ENCODE results near the gene EIF1. TPM values are rescaled to one million over a fixed set of nuclear protein-coding genes. Genes with fewer than 3 reads are reported as not detected.
"Not testable (repeated sequence)": the region's sequence is repeated elsewhere in the genome, so short reads cannot be mapped to it uniquely, and the experiment has no call there.

The EIF1 gene
- total RNA-seq, 1 donor from 2014 or later: 1,125 TPM

DNA sequence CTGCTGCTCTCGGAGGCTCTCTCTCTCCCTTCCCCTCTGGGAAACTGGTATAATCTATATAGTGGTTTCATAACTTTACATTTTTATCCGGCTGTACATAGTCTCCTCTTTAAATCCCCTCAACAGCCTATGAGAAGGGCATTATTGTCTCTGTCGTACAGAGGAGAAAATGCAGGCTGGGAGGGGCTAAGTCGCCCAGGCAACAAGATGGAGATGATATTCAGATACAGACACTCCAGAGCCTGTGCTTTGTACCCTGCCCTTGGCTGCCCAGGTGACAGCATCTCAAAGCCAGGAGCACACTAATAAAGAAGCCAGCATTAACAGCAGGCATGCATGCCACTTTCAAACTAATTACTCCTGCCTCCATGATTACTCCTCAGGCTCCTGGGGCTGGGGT is 4.7 kb upstream of the EIF1 start:
- DNase-seq: no peak
- Histone ChIP-seq H3K9me3 (replicated peaks) (no peaks in the 10 kb centered on the region), H3K4me1 (peaks cover 16% of the 10 kb centered on the region), H3K4me3 (no peak overlapping the region), H3K27ac (replicated peaks) (no peak overlapping the region), H3K27me3 (ENCODE audit: low read depth) (no peaks in the 10 kb centered on the region), H3K36me3 (no peaks in the 10 kb centered on the region)
- intact Hi-C loops (cut with micrococcal nuclease): no loop called here
- TF ChIP-seq, protein P1, sequence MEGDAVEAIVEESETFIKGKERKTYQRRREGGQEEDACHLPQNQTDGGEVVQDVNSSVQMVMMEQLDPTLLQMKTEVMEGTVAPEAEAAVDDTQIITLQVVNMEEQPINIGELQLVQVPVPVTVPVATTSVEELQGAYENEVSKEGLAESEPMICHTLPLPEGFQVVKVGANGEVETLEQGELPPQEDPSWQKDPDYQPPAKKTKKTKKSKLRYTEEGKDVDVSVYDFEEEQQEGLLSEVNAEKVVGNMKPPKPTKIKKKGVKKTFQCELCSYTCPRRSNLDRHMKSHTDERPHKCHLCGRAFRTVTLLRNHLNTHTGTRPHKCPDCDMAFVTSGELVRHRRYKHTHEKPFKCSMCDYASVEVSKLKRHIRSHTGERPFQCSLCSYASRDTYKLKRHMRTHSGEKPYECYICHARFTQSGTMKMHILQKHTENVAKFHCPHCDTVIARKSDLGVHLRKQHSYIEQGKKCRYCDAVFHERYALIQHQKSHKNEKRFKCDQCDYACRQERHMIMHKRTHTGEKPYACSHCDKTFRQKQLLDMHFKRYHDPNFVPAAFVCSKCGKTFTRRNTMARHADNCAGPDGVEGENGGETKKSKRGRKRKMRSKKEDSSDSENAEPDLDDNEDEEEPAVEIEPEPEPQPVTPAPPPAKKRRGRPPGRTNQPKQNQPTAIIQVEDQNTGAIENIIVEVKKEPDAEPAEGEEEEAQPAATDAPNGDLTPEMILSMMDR (IDR thresholded peaks at IDR 0.05; ENCODE audit: borderline replicate concordance): no peak

- intact Hi-C loops (cut with micrococcal nuclease); H3K27me3 ChIP-seq (ENCODE audit: low read depth); DNase-seq; H3K9me3 ChIP-seq (replicated peaks); H3K4me3 ChIP-seq; H3K27ac ChIP-seq (replicated peaks): not testable (repeated sequence)
- H3K4me1 ChIP-seq: peaks cover 27% of the 10 kb centered on the region
- peaks cover 14% of the 10 kb centered on the region for H3K36me3 ChIP-seq
These were observed 2.9 kb upstream of the EIF1 start for GRCh38 chr17:41685753-41686152.

GRCh38 chr17:41686281-41686680 is 2.4 kb upstream of the EIF1 start:
- Histone ChIP-seq H3K9me3 (replicated peaks) (no peaks in the 10 kb centered on the region), H3K36me3 (peaks cover 19% of the 10 kb centered on the region), H3K4me1 (peaks cover 32% of the 10 kb centered on the region), H3K4me3 (no peak overlapping the region), H3K27ac (replicated peaks) (no peak overlapping the region), H3K27me3 (ENCODE audit: low read depth) (no peaks in the 10 kb centered on the region)
- TF ChIP-seq, protein P1 (IDR thresholded peaks at IDR 0.05; ENCODE audit: borderline replicate concordance): no peak
- intact Hi-C loops (cut with micrococcal nuclease): no loop called here
- DNase-seq: no peak

DNA sequence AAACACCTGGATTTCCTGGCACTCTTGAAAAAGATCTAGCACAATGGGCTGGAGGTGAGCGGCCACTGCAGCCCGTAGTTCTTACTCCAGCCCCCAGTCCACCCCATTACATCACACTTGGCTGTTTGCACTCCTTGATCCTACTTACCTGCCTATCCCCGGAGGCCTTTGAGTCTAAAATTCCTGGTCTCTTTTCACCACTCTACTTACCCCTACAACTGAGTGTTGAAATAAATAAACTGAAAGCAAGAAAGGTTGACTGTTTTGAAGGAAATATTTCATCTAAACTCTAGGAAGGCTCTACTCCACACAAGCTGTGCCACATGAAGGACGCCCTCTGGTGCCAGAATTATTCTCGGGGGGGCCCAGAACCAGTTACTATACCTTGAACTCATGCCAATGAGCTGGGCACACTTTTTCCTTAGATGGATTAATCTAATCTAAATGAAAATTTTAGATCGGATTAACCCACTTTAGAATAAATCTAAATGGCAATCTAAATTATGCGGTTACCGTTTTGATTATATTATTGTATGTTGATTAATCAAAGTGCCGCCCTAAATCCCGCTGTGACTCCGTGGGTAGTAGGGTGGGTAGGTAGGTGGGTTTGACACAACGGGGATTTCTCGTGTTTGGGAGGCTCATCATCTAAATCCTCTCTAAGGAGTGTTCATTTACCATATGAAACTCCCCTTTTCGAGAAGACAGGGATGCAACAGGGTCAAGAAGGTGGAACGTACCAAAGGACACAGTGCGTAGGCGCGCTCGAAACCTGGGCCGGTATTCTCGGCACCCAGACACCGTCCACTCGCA is 651 bp upstream of the EIF1 start:
- H3K4me1 ChIP-seq: peaks cover 49% of the 10 kb centered on the region
- H3K9me3 ChIP-seq (replicated peaks): no peaks in the 10 kb centered on the region
- peaks cover 37% of the 10 kb centered on the region for H3K36me3 ChIP-seq
- intact Hi-C loops (cut with micrococcal nuclease): no loop called here
- H3K27me3 ChIP-seq (ENCODE audit: low read depth): no peaks in the 10 kb centered on the region
- peak overlapping the region; percentile 100 for H3K27ac ChIP-seq (replicated peaks)
- H3K4me3 ChIP-seq: peak overlapping the region; percentile 91
- DNase-seq: peak; percentile 47
- TF ChIP-seq, protein P1 (IDR thresholded peaks at IDR 0.05; ENCODE audit: borderline replicate concordance): peak; percentile 26

DNA sequence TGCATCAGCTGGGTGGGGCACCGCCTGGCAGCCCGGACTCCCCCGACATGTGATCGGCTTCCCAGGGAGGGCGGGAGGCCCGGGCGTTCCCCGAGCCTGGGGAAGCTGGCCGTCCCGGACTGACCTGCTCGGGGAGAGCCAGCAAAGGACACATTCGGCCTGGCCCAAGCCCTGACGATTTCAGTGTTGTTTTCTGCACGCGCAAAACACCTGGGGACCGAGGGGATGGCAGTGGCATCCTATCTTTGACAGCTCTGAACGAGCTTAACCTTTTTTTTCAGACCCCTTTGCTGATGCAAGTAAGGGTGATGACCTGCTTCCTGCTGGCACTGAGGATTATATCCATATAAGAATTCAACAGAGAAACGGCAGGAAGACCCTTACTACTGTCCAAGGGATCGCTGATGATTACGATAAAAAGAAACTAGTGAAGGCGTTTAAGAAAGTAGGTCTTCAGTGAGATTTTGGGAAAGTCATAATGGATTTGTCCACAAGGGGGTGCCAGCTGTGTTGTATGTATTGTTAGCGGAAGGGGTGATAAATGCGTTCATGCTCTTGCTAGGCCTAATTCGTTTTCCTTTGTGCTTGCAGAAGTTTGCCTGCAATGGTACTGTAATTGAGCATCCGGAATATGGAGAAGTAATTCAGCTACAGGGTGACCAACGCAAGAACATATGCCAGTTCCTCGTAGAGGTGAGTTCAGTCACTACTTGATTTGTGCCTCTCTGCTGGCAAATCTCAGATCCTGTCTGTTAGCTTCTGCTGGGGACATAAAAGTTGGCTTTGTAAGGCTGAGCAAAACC is 1.0 kb downstream of the EIF1 start:
- intact Hi-C loops (cut with micrococcal nuclease): no loop called here
- peak overlapping the region; percentile 91 for H3K4me3 ChIP-seq
- no peak for DNase-seq

More for the DNA sequence above, 1.0 kb downstream of the EIF1 start:
- Histone ChIP-seq H3K27me3 (ENCODE audit: low read depth) (no peaks in the 10 kb centered on the region), H3K4me1 (peaks cover 49% of the 10 kb centered on the region), H3K36me3 (peaks cover 53% of the 10 kb centered on the region), H3K27ac (replicated peaks) (peak overlapping the region; percentile 100), H3K9me3 (replicated peaks) (no peaks in the 10 kb centered on the region)
- TF ChIP-seq, protein P1 (IDR thresholded peaks at IDR 0.05; ENCODE audit: borderline replicate concordance): peak; percentile 65
